NCI-H2171 (cell line): ENCODE results near the gene PI4KA.
A peak's percentile ranks its signal among the peaks of the same experiment; 100 is the strongest.
"Not testable (repeated sequence)": the region's sequence is repeated elsewhere in the genome, so short reads cannot be mapped to it uniquely, and the experiment has no call there.

Experiments used
- DNase-seq: peaks from one replicate; lab custom pipeline; 2025; lab: John Stamatoyannopoulos, UW

The PI4KA gene

GRCh38 chr22:20858615-20859416, at the start of gene PI4KA, which contains the start of gene SNAP29:
TSS of gene PI4KA (minus strand) at chr22:20858811. CDS start at chr22:20858725, 86 bp downstream.
TSS of gene SNAP29 (plus strand) at chr22:20859007. CDS start at chr22:20859111, 104 bp downstream.
- DNase-seq = peak; percentile 96

- DNase-seq = no peak
Measured at GRCh38 chr22:20906387-20906767, 47.8 kb upstream of the PI4KA start.

- DNase-seq = peak; percentile 25
Measured at GRCh38 chr22:20905415-20906386, 47.1 kb upstream of the PI4KA start.

- DNase-seq = no peak
Measured at GRCh38 chr22:20904980-20905355, 46.4 kb upstream of the PI4KA start.

- DNase-seq = no peak
Measured at GRCh38 chr22:20904008-20904979, 45.7 kb upstream of the PI4KA start.

GRCh38 chr22:20903093-20903492, 44.5 kb upstream of the PI4KA start:
- no peak for DNase-seq

- DNase-seq = not testable (repeated sequence)
Measured at GRCh38 chr22:20901093-20902033, 42.8 kb upstream of the PI4KA start.

GRCh38 chr22:20899827-20900423, 41.3 kb upstream of the PI4KA start:
- DNase-seq = no peak

- DNase-seq = not testable (repeated sequence)
Measured at GRCh38 chr22:20897737-20898136, 39.1 kb upstream of the PI4KA start.

GRCh38 chr22:20890975-20891374, 32.4 kb upstream of the PI4KA start:
- no peak for DNase-seq

GRCh38 chr22:20889904-20890540, 31.4 kb upstream of the PI4KA start:
- no peak for DNase-seq

GRCh38 chr22:20889025-20889704, 30.6 kb upstream of the PI4KA start:
- DNase-seq = no peak

- DNase-seq = no peak
Measured at GRCh38 chr22:20887375-20887774, 28.8 kb upstream of the PI4KA start.

GRCh38 chr22:20885557-20886323, 27.1 kb upstream of the PI4KA start:
- DNase-seq = no peak

GRCh38 chr22:20885017-20885556, 26.5 kb upstream of the PI4KA start:
- DNase-seq = no peak

- DNase-seq = no peak
Measured at GRCh38 chr22:20884454-20884853, 25.8 kb upstream of the PI4KA start.

GRCh38 chr22:20882855-20883254, 24.2 kb upstream of the PI4KA start:
- DNase-seq = no peak
